NOMO-1 treated with DMSO at 0.1 percent for 48 hours (cell line): ENCODE measurements around the gene FYN.

Experiments
- DNase-seq: peaks from one replicate; lab custom pipeline; 2025; ENCODE audit not compliant: unreplicated experiment; lab: John Stamatoyannopoulos, UW

FYN gene

DNA sequence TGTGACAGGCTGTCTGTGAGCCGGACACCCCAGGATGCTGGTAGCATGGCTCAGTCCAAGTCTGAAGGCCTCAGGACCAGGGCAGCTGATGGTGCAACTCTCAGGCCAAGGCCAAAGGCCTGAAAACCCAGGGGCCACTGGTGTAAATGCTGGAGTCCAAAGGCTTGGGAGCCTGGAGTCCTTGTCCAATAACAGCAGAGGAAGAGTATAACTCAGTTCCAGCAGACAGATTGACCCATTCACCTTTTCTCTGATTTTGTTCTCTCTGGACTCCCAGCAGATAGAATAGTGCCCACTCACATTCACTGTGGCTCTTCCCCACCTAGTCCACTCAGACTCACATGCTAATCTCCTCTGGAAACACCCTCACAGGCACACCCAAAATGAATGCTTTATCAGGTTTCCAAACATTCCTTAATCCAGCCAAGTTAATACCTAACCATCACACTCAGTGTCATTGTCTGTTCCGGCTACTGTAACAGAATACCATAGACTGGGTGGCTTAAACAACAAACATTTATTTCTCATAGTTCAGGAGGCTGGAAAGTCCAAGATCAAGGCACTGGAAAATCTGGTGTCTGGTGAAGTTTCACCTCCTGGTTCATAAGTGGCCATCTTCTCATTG is 262.6 kb downstream of the FYN start:
- no peak for DNase-seq
